Gastroesophageal sphincter (tissue), 4 donors: ENCODE data around the gene VEGFD. TPM values are rescaled to one million over a fixed set of nuclear protein-coding genes. Genes with fewer than 3 reads are reported as not detected.

Source experiments
- ATAC-seq: fragments of 150-250 bp; one replicate; pipeline ENCODE4 v1.9.1; 2016; ENCODE audit warnings: mild to moderate bottlenecking, moderate library complexity
- H3K27ac ChIP-seq, 4 donors: fragments of 200-600 bp; sonication (generic) in 3 of 4; 1 replicate in 3 of 4; 2 replicates in 1 of 4; pipeline ENCODE4 v1.5.1; 2016 to 2019
- H3K27me3 ChIP-seq: fragments of 200-600 bp; sonication (generic); one replicate; pipeline ENCODE4 v1.5.1; 2019
- H3K36me3 ChIP-seq, 2 donors: fragments of 200-600 bp; sonication (generic); one replicate each; pipeline ENCODE4 v1.5.1; 2019; ENCODE audit warnings: control low read depth in 1 of 2
- H3K4me1 ChIP-seq, 3 donors: fragments of 200-600 bp; sonication (generic); 1 replicate in 2 of 3; 2 replicates in 1 of 3; pipeline ENCODE4 v1.5.1; 2016 to 2019; ENCODE audit warnings: control low read depth in 2 of 3
- H3K4me3 ChIP-seq, 2 donors: fragments of 200-600 bp; sonication (generic); one replicate each; pipeline ENCODE4 v1.5.1; 2019; ENCODE audit warnings: mild to moderate bottlenecking in 1 of 2, moderate library complexity in 1 of 2
- H3K9me3 ChIP-seq, 3 donors: fragments of 200-600 bp; sonication (generic); one replicate each; pipeline ENCODE4 v1.5.1; 2017 to 2019; ENCODE audit warnings: control low read depth in 2 of 3
- EP300 ChIP-seq: sonication (generic); formaldehyde crosslinking; IDR thresholded peaks from one replicate; pipeline ENCODE4 v1.6.1; 2017; ENCODE audit warnings: antibody characterized with exemption, mild to moderate bottlenecking
- POLR2A ChIP-seq, 2 donors: fragments of 450-650 bp; IDR thresholded peaks; one replicate each; pipeline ENCODE4 v1.6.1; 2017; ENCODE audit warnings: antibody characterized with exemption in 2 of 2, mild to moderate bottlenecking in 2 of 2, moderate library complexity in 1 of 2
- POLR2AphosphoS5 ChIP-seq: sonication (generic); formaldehyde crosslinking; IDR thresholded peaks from one replicate; pipeline ENCODE4 v1.6.1; 2017; ENCODE audit warnings: antibody characterized with exemption
- WGBS, 2 donors: methylation state at CpG; one replicate each; pipeline ENCODE4 v1.1.5; 2018; ENCODE audit warnings: low coverage in 1 of 2; 5-methylcytosine and 5-hydroxymethylcytosine counted together
- total RNA-seq, 4 donors: library from RNA; depleted of rRNA; stranded (reverse); fragments of >200 nt; gene quantifications; one replicate each; pipeline ENCODE4 v1.1.0, GENCODE V29; 2016
- TF ChIP-seq, protein P1 (sequence below), 4 experiments: fragments of 200-600 bp in 2 of 4; fragments of 450-650 bp in 2 of 4; sonication (generic) in 1 of 4; IDR thresholded peaks; one replicate each; pipeline ENCODE4 v1.5.1; 2017 to 2019; ENCODE audit warnings: antibody characterized with exemption in 4 of 4, mild to moderate bottlenecking in 2 of 4, moderate library complexity in 2 of 4

The VEGFD gene
- total RNA-seq, 4 donors from 2014 or later = 3.2 to 8.6 (median 5.3) TPM

DNA sequence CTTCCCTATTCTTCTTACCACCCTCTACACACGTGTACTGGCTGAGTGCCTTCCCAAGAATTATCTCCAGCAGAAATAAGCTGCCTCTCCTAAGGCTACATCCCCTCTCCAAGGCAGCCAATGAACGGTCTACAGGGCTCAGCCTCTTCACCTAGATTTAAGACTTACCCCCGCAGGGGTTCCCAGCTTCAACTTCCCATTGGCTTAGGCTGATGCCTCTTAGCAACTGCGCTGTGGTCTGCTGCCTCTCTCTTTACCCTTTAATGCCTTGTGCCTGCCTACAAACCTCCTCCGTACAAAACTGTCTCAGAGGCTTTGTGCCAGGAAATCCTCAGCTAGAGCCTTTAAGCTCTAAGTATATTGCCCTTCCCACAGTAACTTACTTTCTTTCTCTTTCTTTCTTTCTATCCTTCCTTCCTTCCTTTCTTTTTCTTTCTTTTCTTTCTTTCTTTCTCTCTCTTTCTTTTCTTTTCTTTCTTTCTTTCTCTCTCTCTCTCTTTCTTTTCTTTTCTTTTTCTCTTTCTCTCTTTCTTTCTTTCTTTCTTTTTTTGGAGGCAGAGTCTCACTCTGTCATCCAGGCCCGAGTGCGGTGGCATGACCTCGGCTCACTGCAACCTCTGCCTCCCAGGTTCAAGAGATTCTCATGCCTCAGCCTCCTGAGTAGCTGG, 33.8 kb downstream of the VEGFD start:
- Histone ChIP-seq H3K4me1 (no peaks in the 10 kb centered on the region), H3K36me3 (no peaks in the 10 kb centered on the region), H3K9me3 (no peaks in the 10 kb centered on the region), H3K4me3 (no peak overlapping the region), H3K27ac (no peak overlapping the region), H3K27me3 (no peaks in the 10 kb centered on the region)
- 54 to 58% methylated on average over 4 to 5 of the region's 8 CpGs for WGBS, 2 donors
- TF ChIP-seq POLR2AphosphoS5 (no peak), EP300 (no peak), POLR2A (IDR thresholded peaks at IDR 0.05) (no peak)
- TF ChIP-seq, protein P1, sequence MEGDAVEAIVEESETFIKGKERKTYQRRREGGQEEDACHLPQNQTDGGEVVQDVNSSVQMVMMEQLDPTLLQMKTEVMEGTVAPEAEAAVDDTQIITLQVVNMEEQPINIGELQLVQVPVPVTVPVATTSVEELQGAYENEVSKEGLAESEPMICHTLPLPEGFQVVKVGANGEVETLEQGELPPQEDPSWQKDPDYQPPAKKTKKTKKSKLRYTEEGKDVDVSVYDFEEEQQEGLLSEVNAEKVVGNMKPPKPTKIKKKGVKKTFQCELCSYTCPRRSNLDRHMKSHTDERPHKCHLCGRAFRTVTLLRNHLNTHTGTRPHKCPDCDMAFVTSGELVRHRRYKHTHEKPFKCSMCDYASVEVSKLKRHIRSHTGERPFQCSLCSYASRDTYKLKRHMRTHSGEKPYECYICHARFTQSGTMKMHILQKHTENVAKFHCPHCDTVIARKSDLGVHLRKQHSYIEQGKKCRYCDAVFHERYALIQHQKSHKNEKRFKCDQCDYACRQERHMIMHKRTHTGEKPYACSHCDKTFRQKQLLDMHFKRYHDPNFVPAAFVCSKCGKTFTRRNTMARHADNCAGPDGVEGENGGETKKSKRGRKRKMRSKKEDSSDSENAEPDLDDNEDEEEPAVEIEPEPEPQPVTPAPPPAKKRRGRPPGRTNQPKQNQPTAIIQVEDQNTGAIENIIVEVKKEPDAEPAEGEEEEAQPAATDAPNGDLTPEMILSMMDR (IDR thresholded peaks at IDR 0.05) = no peak
- no peak for ATAC-seq

DNA sequence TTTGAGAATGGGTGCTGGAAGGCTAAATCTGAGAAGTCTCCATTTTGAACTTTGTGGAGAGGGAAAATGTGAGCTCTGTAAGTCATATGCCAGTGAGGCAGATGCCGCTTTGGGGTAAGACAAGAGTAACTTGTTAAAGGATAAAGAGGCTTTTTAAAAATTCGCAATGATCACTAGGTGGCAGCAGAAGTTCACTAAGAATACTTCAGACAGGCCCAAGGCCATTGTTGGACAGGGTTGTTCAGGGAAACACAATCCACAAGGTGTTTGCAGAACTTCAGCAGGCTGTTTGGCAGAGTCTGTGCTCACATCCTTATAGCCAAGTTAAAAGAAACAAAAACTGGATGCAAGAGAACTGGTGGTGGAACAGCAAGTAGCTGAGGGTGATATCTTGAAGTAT, 35.2 kb downstream of the VEGFD start:
- no peaks in the 10 kb centered on the region for H3K4me1 ChIP-seq
- no peak overlapping the region for H3K4me3 ChIP-seq
- WGBS, 2 donors = 6 to 14% methylated on average over 2 of the region's 2 CpGs

DNA sequence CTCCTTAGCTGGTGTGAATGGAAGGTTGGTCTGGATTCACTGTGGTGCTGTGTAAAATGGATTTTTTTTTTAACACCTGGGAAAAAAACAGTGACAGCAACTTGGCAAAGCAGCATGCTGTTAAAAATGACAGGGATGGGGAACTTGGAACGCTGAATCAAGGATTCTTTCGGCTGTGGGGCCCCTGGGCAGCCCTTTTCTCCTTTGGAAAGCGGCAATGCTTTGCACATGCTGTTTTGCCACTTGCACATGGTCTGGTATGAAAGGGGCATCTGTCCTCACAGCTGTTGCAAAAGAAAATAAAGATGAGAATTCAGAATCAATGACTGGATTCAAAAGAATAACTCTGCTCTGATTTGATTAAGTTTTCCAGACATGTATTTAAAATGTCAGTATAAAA, 38.2 kb downstream of the VEGFD start:
- Histone ChIP-seq H3K27ac (no peak overlapping the region), H3K4me3 (no peak overlapping the region), H3K9me3 (no peaks in the 10 kb centered on the region), H3K36me3 (no peaks in the 10 kb centered on the region), H3K27me3 (no peaks in the 10 kb centered on the region), H3K4me1 (no peaks in the 10 kb centered on the region)
- WGBS, 2 donors = 61% methylated on average over 3 of the region's 3 CpGs; no CpG with 5 or more reads in 1 of the 2 donors
- ATAC-seq = no peak
- TF ChIP-seq POLR2A (IDR thresholded peaks at IDR 0.05) (no peak), EP300 (no peak), POLR2AphosphoS5 (no peak)
- TF ChIP-seq, protein P1 (IDR thresholded peaks at IDR 0.05) = no peak

More for the DNA sequence above, 35.2 kb downstream of the VEGFD start:
- Histone ChIP-seq H3K36me3 (no peaks in the 10 kb centered on the region), H3K9me3 (no peaks in the 10 kb centered on the region), H3K27ac (no peak overlapping the region), H3K27me3 (no peaks in the 10 kb centered on the region)
- TF ChIP-seq EP300 = no peak
- TF ChIP-seq, protein P1 (IDR thresholded peaks at IDR 0.05) = peak; percentile 9 to 66 (median 50)
- TF ChIP-seq POLR2AphosphoS5 = no peak
- ATAC-seq = peak; percentile 79

DNA sequence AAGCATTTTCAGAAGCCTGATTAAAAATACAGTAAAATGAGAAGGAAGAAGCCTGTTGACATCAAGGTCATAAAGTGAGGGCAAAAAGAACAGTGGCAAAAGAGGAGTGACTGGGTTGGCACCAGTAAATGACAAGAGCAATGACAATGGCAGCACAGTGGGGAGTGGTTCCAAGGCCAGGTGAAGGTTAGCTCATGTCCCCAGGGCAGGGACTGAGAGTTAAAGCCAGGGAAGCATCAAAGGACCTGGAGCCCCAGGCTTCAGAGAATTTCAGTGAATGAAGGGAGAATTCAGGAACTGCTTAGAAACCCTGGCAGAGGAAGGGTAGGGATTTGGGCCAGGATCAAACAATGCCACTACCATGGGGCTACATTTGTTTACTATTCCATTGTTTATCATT, 40.1 kb downstream of the VEGFD start:
- Histone ChIP-seq H3K27me3 (no peaks in the 10 kb centered on the region), H3K9me3 (no peaks in the 10 kb centered on the region), H3K4me3 (no peak overlapping the region), H3K27ac (no peak overlapping the region), H3K36me3 (no peaks in the 10 kb centered on the region), H3K4me1 (no peaks in the 10 kb centered on the region)
- TF ChIP-seq EP300 = no peak
- no peak for TF ChIP-seq POLR2A (IDR thresholded peaks at IDR 0.05)
- TF ChIP-seq POLR2AphosphoS5 = no peak
- TF ChIP-seq, protein P1 (IDR thresholded peaks at IDR 0.05) = no peak
- no peak for ATAC-seq

DNA sequence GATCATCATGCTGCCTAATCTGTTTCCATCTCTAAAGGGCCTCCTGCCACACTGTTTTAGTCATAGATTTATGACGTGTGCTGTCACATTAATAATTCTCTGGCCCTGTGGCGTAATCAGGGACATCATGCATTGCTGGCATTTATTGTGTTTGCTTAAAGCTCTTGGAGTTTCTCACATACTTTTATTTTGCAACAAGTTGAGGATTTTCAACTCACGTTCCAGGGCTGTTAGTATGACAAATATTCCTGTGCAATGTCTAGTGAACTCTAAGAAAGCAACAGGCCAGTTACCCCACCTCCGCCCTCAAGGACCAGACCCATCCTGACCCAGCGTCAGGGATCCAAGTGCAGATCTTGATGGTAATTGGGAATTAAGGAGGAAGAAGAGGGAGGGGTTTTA, 41.1 kb downstream of the VEGFD start:
- Histone ChIP-seq H3K36me3 (no peaks in the 10 kb centered on the region), H3K4me1 (no peaks in the 10 kb centered on the region), H3K27me3 (no peaks in the 10 kb centered on the region), H3K9me3 (no peaks in the 10 kb centered on the region), H3K27ac (no peak overlapping the region), H3K4me3 (no peak overlapping the region)
- WGBS, 2 donors = 42 to 84% methylated on average over 1 to 2 of the region's 5 CpGs
- ATAC-seq = peak; percentile 86
- TF ChIP-seq, protein P1 (IDR thresholded peaks at IDR 0.05) = no peak
- TF ChIP-seq POLR2AphosphoS5 = peak; percentile 25
- no peak for TF ChIP-seq POLR2A (IDR thresholded peaks at IDR 0.05)
